Measurements from ENCODE around the gene MPC1L. TPM values are rescaled to one million over a fixed set of nuclear protein-coding genes. Genes with fewer than 3 reads are reported as not detected.
A peak's percentile ranks its signal among the peaks of the same experiment; 100 is the strongest.

Gene MPC1L
- total RNA-seq, 1 donor from 2014 or later = not detected

- no peaks in the 10 kb centered on the region for H3K9me3 ChIP-seq
These were observed 28.5 kb downstream of the MPC1L start for GRCh38 chrX:40651620-40652223.

GRCh38 chrX:40652664-40653063, 29.4 kb downstream of the MPC1L start:
- intact Hi-C loops (cut with DNase I) = no loop called here
- DNase-seq (no peak), ATAC-seq (no peak)
- peaks cover 37% of the 10 kb centered on the region for H3K36me3 ChIP-seq
- no peak for TF ChIP-seq CTCF (IDR thresholded peaks at IDR 0.05)
- no peaks in the 10 kb centered on the region for H3K27me3 ChIP-seq (ENCODE audit: low read depth)
- H3K9me3 ChIP-seq = no peaks in the 10 kb centered on the region
- no peak overlapping the region for H3K27ac ChIP-seq
- no peak overlapping the region for H3K4me3 ChIP-seq
- no peaks in the 10 kb centered on the region for H3K4me1 ChIP-seq

More at GRCh38 chrX:40651620-40652223, 28.5 kb downstream of the MPC1L start:
- Histone ChIP-seq H3K27ac (no peak overlapping the region), H3K4me1 (no peaks in the 10 kb centered on the region), H3K36me3 (peaks cover 27% of the 10 kb centered on the region), H3K4me3 (no peak overlapping the region), H3K27me3 (ENCODE audit: low read depth) (no peaks in the 10 kb centered on the region)
- peak; percentile 51 for DNase-seq
- no peak for ATAC-seq
- TF ChIP-seq CTCF (IDR thresholded peaks at IDR 0.05) = peak; percentile 62
- intact Hi-C loops (cut with DNase I) = no loop called here

- Histone ChIP-seq H3K36me3 (peaks cover 46% of the 10 kb centered on the region), H3K9me3 (no peaks in the 10 kb centered on the region), H3K4me1 (no peaks in the 10 kb centered on the region), H3K27ac (no peak overlapping the region), H3K27me3 (ENCODE audit: low read depth) (no peaks in the 10 kb centered on the region), H3K4me3 (no peak overlapping the region)
- no peak for ATAC-seq
- DNase-seq = no peak
- no peak for TF ChIP-seq CTCF (IDR thresholded peaks at IDR 0.05)
- intact Hi-C loops (cut with DNase I) = no loop called here
These were observed 30.3 kb downstream of the MPC1L start for GRCh38 chrX:40653535-40653934.

- no peaks in the 10 kb centered on the region for H3K4me1 ChIP-seq
- no peak overlapping the region for H3K27ac ChIP-seq
- no peaks in the 10 kb centered on the region for H3K27me3 ChIP-seq (ENCODE audit: low read depth)
- no peak for TF ChIP-seq CTCF (IDR thresholded peaks at IDR 0.05)
- intact Hi-C loops (cut with DNase I) = no loop called here
- no peak overlapping the region for H3K4me3 ChIP-seq
- H3K9me3 ChIP-seq = no peaks in the 10 kb centered on the region
- ATAC-seq = no peak
- H3K36me3 ChIP-seq = peaks cover 76% of the 10 kb centered on the region
- DNase-seq = no peak
These were observed 37.2 kb downstream of the MPC1L start for GRCh38 chrX:40660381-40660780.

- H3K36me3 ChIP-seq = peaks cover 86% of the 10 kb centered on the region
These were observed 38.3 kb downstream of the MPC1L start for GRCh38 chrX:40661489-40661888.

More at GRCh38 chrX:40661489-40661888, 38.3 kb downstream of the MPC1L start:
- ATAC-seq (no peak), DNase-seq (no peak)
- H3K27me3 ChIP-seq (ENCODE audit: low read depth) = no peaks in the 10 kb centered on the region
- no peaks in the 10 kb centered on the region for H3K9me3 ChIP-seq
- H3K4me3 ChIP-seq = no peak overlapping the region
- no peak overlapping the region for H3K27ac ChIP-seq
- intact Hi-C loops (cut with DNase I) = no loop called here
- no peak for TF ChIP-seq CTCF (IDR thresholded peaks at IDR 0.05)
- H3K4me1 ChIP-seq = no peaks in the 10 kb centered on the region
